Measurements from ENCODE around the gene RIMOC1. TPM values are rescaled to one million over a fixed set of nuclear protein-coding genes. Genes with fewer than 3 reads are reported as not detected.
"Not testable (repeated sequence)": the region's sequence is repeated elsewhere in the genome, so short reads cannot be mapped to it uniquely, and the experiment has no call there.

The RIMOC1 gene
- total RNA-seq, 2 experiments from 2014 or later, result 8.5 to 29.7 TPM

DNA sequence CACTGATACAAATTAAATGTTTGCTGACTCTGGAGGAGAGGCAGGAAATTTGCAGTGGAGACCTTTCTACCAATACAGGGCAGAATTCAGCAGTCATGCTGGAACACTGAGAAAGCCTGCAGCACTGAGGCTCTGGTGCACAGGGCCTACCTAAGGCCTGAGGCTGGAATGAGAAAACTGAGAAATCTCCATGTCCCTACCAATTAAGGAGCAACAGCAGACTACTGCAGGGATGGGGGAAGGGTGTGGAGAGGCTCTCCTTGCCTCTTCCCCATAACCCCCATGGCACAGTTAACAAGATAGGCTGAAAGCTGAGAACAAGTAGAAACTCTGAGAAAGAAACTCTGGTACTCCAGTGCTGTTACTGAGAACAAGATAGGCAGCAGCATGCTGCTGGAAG is 31.4 kb downstream of the RIMOC1 start:
- intact Hi-C loops (cut with micrococcal nuclease; ENCODE audit: unreplicated experiment), result no loop called here

GRCh38 chr5:41940641-41941040 is 36.5 kb downstream of the RIMOC1 start:
- no TSS peak for BruUV-seq (replicated peaks)
- CTCF ChIA-PET (ENCODE audit: unreplicated experiment), result no interaction called here
- Histone ChIP-seq H3K4me2 (ENCODE audit: low read length) (no peak overlapping the region), H4K20me1 (ENCODE audit: insufficient read depth, low read length) (no peaks in the 10 kb centered on the region), H3K79me2 (ENCODE audit: insufficient read depth, low read depth, low read length) (no peaks in the 10 kb centered on the region), H3K9me3 (ENCODE audit: low read length) (no peaks in the 10 kb centered on the region), H3K4me1 (ENCODE audit: insufficient read depth, low read length, poor library complexity, severe bottlenecking) (no peaks in the 10 kb centered on the region), H3K4me3 (ENCODE audit: low read depth, low read length, poor library complexity, severe bottlenecking) (no peak overlapping the region), H3K36me3 (ENCODE audit: insufficient read depth, low read length) (no peaks in the 10 kb centered on the region), H2AFZ (ENCODE audit: low read length) (no peak overlapping the region), H3K27ac (ENCODE audit: low read depth, low read length, poor library complexity, severe bottlenecking) (no peak overlapping the region), H3K9me2 (ENCODE audit: insufficient read depth, low read length) (no peaks in the 10 kb centered on the region)
- DNase-seq (ENCODE audit: low spot score), result no peak
- POLR2A ChIA-PET, result no interaction called here
- no peak for TF ChIP-seq EZH2phosphoT487 (IDR thresholded peaks at IDR 0.05; ENCODE audit: borderline replicate concordance, low read depth, low read length)
- intact Hi-C loops (cut with micrococcal nuclease; ENCODE audit: unreplicated experiment), result no loop called here

More for the DNA sequence above, 31.4 kb downstream of the RIMOC1 start:
- CTCF ChIA-PET (ENCODE audit: unreplicated experiment), result no interaction called here
- Histone ChIP-seq H3K36me3 (ENCODE audit: insufficient read depth, low read length) (no peaks in the 10 kb centered on the region), H3K9me2 (ENCODE audit: insufficient read depth, low read length) (no peaks in the 10 kb centered on the region), H3K4me2 (ENCODE audit: low read length) (no peak overlapping the region), H3K27ac (ENCODE audit: low read depth, low read length, poor library complexity, severe bottlenecking) (no peak overlapping the region), H4K20me1 (ENCODE audit: insufficient read depth, low read length) (no peaks in the 10 kb centered on the region), H3K79me2 (ENCODE audit: insufficient read depth, low read depth, low read length) (no peaks in the 10 kb centered on the region), H3K4me1 (ENCODE audit: insufficient read depth, low read length, poor library complexity, severe bottlenecking) (no peaks in the 10 kb centered on the region), H3K9me3 (ENCODE audit: low read length) (no peaks in the 10 kb centered on the region), H3K4me3 (ENCODE audit: low read depth, low read length, poor library complexity, severe bottlenecking) (no peak overlapping the region), H2AFZ (ENCODE audit: low read length) (no peak overlapping the region)
- POLR2A ChIA-PET, result no interaction called here
- TF ChIP-seq, protein P1, sequence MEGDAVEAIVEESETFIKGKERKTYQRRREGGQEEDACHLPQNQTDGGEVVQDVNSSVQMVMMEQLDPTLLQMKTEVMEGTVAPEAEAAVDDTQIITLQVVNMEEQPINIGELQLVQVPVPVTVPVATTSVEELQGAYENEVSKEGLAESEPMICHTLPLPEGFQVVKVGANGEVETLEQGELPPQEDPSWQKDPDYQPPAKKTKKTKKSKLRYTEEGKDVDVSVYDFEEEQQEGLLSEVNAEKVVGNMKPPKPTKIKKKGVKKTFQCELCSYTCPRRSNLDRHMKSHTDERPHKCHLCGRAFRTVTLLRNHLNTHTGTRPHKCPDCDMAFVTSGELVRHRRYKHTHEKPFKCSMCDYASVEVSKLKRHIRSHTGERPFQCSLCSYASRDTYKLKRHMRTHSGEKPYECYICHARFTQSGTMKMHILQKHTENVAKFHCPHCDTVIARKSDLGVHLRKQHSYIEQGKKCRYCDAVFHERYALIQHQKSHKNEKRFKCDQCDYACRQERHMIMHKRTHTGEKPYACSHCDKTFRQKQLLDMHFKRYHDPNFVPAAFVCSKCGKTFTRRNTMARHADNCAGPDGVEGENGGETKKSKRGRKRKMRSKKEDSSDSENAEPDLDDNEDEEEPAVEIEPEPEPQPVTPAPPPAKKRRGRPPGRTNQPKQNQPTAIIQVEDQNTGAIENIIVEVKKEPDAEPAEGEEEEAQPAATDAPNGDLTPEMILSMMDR (conservative IDR thresholded peaks at IDR 0.05; ENCODE audit: low read length), result no peak
- TF ChIP-seq EZH2phosphoT487 (IDR thresholded peaks at IDR 0.05; ENCODE audit: borderline replicate concordance, low read depth, low read length), result no peak
- no TSS peak for BruUV-seq (replicated peaks)
- DNase-seq (ENCODE audit: low spot score), result no peak

DNA sequence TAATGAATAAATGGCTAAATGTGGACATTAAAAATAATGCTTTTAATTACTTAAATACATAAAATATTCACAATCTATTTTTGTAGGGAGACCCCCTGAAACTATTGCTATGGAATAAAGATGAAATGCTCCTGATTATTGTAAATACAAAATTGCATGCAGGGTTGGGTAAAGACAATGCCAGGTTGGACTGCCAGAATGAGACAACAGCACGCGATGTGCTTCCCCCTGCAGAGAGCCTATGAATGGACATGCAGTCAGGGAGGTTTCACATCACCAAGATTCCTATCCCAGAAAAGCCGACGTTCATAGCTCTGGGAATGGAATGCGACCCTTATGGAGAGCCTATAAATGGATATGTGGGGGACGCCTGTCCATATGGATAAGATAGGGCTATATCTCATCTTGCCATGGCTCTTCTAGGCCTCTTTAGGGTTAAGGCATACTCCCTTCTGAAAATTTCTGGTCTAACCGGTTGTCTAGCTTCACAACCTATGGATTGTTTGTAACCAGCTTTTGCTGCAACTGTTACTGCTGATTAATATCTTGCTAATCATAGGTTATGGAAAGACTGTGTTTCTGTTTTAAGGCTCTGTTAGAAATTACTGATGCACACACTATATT is 41.3 kb downstream of the RIMOC1 start:
- DNase-seq (ENCODE audit: low spot score); H3K27ac ChIP-seq (ENCODE audit: low read depth, low read length, poor library complexity, severe bottlenecking); H3K36me3 ChIP-seq (ENCODE audit: insufficient read depth, low read length); H3K9me3 ChIP-seq (ENCODE audit: low read length); H3K4me2 ChIP-seq (ENCODE audit: low read length); H2AFZ ChIP-seq (ENCODE audit: low read length); BruUV-seq (replicated peaks); H3K9me2 ChIP-seq (ENCODE audit: insufficient read depth, low read length); POLR2A ChIA-PET; H3K4me1 ChIP-seq (ENCODE audit: insufficient read depth, low read length, poor library complexity, severe bottlenecking); H4K20me1 ChIP-seq (ENCODE audit: insufficient read depth, low read length); H3K79me2 ChIP-seq (ENCODE audit: insufficient read depth, low read depth, low read length); intact Hi-C loops (cut with micrococcal nuclease; ENCODE audit: unreplicated experiment); CTCF ChIA-PET (ENCODE audit: unreplicated experiment); H3K4me3 ChIP-seq (ENCODE audit: low read depth, low read length, poor library complexity, severe bottlenecking): not testable (repeated sequence)

- Histone ChIP-seq H3K9me3 (ENCODE audit: low read length) (no peaks in the 10 kb centered on the region), H3K79me2 (ENCODE audit: insufficient read depth, low read depth, low read length) (no peaks in the 10 kb centered on the region), H3K27ac (ENCODE audit: low read depth, low read length, poor library complexity, severe bottlenecking) (no peak overlapping the region), H2AFZ (ENCODE audit: low read length) (no peak overlapping the region), H3K4me1 (ENCODE audit: insufficient read depth, low read length, poor library complexity, severe bottlenecking) (no peaks in the 10 kb centered on the region), H3K4me3 (ENCODE audit: low read depth, low read length, poor library complexity, severe bottlenecking) (no peak overlapping the region), H3K4me2 (ENCODE audit: low read length) (no peak overlapping the region), H4K20me1 (ENCODE audit: insufficient read depth, low read length) (no peaks in the 10 kb centered on the region), H3K9me2 (ENCODE audit: insufficient read depth, low read length) (no peaks in the 10 kb centered on the region; the same call in 1 of the 2 replicates), H3K36me3 (ENCODE audit: insufficient read depth, low read length) (no peaks in the 10 kb centered on the region)
- BruUV-seq (replicated peaks), result no TSS peak
- TF ChIP-seq EZH2phosphoT487 (IDR thresholded peaks at IDR 0.05; ENCODE audit: borderline replicate concordance, low read depth, low read length), result no peak
- TF ChIP-seq, protein P1 (conservative IDR thresholded peaks at IDR 0.05; ENCODE audit: low read length), result no peak
- no peak for DNase-seq (ENCODE audit: low spot score)
- ChIA-PET CTCF (ENCODE audit: unreplicated experiment) (no interaction called here), POLR2A (no interaction called here)
- intact Hi-C loops (cut with micrococcal nuclease; ENCODE audit: unreplicated experiment), result no loop called here
These were observed 47.1 kb downstream of the RIMOC1 start for GRCh38 chr5:41951224-41951623.
